GM12873 (cell line): ENCODE measurements around the gene LRRC4.

Source experiments
- CTCF ChIP-seq: IDR thresholded peaks from 2 replicates; pipeline ENCODE4 v1.5.1; 2012; ENCODE audit warnings: low read depth, mild to moderate bottlenecking, moderate library complexity, low read length, control low read depth; ENCODE audit not compliant: insufficient read depth; ENCODE audit errors: missing control alignments

LRRC4 gene

GRCh38 chr7:128030654-128031611 is at the start of gene LRRC4:
Gene LRRC4, minus strand, starts transcription at chr7:128031437. Its CDS starts 797 bp downstream, at chr7:128030640.
- TF ChIP-seq CTCF: no peak

- TF ChIP-seq CTCF: no peak
Observed at GRCh38 chr7:128080169-128080568, 48.9 kb upstream of the LRRC4 start.

GRCh38 chr7:128078309-128078708 is 47.1 kb upstream of the LRRC4 start:
- no peak for TF ChIP-seq CTCF

GRCh38 chr7:128076796-128077271 is 45.6 kb upstream of the LRRC4 start:
- TF ChIP-seq CTCF: no peak

- TF ChIP-seq CTCF: no peak
Observed at GRCh38 chr7:128076196-128076795, 45.1 kb upstream of the LRRC4 start.

GRCh38 chr7:128075242-128076095 is 44.2 kb upstream of the LRRC4 start:
- TF ChIP-seq CTCF: no peak
